Astrocyte of the cerebellum (primary cell): ENCODE results near the gene BANP.
"Not testable (repeated sequence)": the region's sequence is repeated elsewhere in the genome, so short reads cannot be mapped to it uniquely, and the experiment has no call there.

Experiments
- DNase-seq: peaks from one replicate; pipeline ENCODE4 v3.0.0-alpha.2; 2011; ENCODE audit warnings: low read depth
- H3K4me3 ChIP-seq: 2 replicates; pipeline ENCODE4 v1.5.1; 2011; ENCODE audit warnings: mild to moderate bottlenecking, low read depth, low read length, moderate library complexity
- in situ Hi-C: cut with HindIII; loops from 2 replicates; pipeline ENCODE4 v1.10.0; 2017; ENCODE audit warnings: low sequenced_read_pairs
- TF ChIP-seq, protein P1 (sequence below): IDR thresholded peaks from 2 replicates; pipeline ENCODE4 v1.5.1; 2012; ENCODE audit warnings: low read length, low read depth, moderate library complexity, mild to moderate bottlenecking; ENCODE audit errors: missing control alignments

The BANP gene

DNA sequence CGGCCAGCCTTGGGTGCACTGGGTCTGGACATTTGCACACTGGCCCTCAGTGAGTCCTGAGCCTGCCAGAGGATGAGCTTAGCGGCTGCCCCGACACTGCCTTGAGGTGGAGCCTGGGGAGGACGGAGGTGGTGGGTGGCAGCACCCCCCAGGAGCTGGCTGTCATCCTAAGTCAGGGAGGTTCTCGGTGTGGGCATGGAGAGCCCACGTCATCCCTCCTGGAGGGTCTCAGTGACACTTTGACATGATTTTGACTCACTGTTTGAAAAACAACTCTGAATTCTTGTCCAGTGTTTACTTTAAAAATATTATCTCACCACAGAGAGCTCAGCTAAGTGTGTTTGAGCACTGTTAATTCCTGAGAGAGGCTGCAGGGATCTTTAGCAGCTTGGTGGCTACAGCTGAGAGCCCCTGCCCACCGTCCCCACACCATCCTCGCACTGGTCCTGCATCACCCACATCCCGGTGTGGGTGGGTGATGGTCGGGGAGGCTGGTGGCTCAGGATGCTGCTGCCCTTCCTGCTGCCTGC, 63.1 kb downstream of the BANP start:
- in situ Hi-C loops, result no loop called here
- DNase-seq, result no peak
- no peak overlapping the region for H3K4me3 ChIP-seq
- TF ChIP-seq, protein P1, sequence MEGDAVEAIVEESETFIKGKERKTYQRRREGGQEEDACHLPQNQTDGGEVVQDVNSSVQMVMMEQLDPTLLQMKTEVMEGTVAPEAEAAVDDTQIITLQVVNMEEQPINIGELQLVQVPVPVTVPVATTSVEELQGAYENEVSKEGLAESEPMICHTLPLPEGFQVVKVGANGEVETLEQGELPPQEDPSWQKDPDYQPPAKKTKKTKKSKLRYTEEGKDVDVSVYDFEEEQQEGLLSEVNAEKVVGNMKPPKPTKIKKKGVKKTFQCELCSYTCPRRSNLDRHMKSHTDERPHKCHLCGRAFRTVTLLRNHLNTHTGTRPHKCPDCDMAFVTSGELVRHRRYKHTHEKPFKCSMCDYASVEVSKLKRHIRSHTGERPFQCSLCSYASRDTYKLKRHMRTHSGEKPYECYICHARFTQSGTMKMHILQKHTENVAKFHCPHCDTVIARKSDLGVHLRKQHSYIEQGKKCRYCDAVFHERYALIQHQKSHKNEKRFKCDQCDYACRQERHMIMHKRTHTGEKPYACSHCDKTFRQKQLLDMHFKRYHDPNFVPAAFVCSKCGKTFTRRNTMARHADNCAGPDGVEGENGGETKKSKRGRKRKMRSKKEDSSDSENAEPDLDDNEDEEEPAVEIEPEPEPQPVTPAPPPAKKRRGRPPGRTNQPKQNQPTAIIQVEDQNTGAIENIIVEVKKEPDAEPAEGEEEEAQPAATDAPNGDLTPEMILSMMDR, result no peak

DNA sequence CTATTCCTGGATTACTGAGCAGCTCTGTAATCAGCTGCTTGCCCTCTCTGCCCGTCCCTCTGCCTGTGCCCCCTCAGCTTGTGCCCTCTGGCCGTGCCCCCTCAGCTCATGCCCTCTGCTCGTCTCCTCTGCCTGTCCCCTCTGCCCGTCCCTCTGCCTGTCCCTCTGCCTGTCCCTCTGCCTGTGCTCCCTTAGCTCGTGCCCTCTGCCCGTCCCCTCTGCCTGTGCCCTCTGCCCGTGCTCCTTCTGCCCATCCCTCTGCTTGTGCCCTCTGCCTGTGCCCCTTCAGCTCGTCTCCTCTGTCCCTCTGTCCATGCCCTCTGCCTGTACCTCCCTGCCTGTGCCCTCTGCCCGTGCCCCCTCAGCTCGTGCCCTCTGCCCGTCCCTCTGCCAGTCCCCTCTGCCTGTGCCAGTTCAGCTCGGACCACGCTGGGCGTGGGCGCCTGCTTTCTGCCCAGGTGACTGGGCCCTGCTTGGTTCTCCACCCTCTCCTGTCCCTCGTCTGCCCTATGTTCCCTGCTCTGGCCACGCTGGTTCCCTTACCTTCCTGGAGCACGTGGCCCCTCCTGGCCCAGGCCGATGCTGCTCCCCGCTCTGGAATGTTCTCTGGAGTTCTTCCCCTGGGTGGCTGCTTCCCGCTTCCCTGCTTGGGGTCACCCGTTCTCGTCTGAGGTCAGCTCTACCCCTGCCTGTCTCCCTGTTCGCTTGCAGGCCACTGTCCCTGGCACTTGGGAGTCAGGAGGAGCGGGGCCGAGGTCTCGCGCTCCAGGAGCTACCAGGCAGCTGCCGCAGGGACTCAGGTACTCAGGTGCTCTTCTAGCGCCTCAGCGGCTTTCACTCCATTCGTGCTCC, 63.9 kb downstream of the BANP start:
- in situ Hi-C loops, result no loop called here
- no peak overlapping the region for H3K4me3 ChIP-seq
- TF ChIP-seq, protein P1, result no peak
- DNase-seq, result no peak

DNA sequence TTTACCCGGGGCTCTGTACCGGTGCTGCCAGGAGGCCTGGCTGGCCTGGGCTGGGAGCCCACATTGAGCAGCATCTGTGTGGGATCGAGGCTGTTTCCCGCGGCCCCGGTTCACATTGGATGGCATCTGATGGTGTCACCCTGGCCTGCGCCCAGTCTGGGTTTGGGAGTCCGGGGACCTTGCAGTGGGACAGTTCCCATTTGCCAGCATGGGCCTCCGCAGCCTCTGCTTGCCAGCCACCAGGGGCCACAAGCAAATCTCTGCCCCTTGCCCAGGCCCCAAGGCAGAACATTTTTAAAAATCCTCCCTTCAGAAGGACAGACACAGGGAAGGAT, 64.5 kb downstream of the BANP start:
- in situ Hi-C loops, result no loop called here
- no peak for DNase-seq
- H3K4me3 ChIP-seq, result no peak overlapping the region
- TF ChIP-seq, protein P1, result no peak

DNA sequence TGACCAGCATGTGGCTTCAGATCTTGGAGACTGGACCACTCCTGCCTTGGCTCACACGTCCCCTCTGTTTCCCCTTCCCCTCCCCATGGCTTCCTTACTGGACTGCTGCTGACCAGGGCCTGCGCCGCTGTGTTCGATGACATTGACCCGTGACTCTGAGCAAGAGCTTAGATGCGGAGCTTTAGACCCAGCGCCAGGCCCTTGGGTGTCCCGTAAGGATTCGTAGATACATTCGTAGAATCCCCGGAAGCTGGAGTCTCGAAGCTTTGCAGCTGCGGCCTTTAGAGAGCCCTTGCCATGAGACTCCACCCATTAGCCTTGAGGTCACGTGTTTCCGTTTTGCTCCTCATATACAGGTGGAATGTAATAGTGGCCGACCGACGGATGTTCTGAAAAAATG, 65.2 kb downstream of the BANP start:
- in situ Hi-C loops, H3K4me3 ChIP-seq, DNase-seq: not testable (repeated sequence)

DNA sequence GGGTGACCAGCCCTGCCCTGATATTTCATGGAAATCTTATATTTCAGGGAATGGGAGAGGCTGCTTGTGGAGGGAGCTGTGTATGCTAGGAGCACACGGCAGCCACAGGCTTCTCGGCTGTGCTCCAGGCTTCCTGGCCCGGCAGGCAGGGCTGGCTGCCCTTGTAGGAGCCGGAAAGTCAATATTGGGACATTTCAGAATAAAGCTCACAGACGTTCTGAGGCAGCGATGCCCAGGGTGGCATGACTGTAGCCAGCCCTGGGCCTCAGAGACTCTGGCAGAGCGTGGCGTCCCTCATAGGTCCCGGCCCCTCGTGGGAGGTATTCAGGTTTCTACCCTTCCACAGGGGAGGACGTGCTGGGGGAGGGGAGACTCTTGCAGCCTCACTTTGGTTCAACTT, 65.7 kb downstream of the BANP start:
- no peak overlapping the region for H3K4me3 ChIP-seq
- in situ Hi-C loops, result no loop called here
- no peak for DNase-seq

DNA sequence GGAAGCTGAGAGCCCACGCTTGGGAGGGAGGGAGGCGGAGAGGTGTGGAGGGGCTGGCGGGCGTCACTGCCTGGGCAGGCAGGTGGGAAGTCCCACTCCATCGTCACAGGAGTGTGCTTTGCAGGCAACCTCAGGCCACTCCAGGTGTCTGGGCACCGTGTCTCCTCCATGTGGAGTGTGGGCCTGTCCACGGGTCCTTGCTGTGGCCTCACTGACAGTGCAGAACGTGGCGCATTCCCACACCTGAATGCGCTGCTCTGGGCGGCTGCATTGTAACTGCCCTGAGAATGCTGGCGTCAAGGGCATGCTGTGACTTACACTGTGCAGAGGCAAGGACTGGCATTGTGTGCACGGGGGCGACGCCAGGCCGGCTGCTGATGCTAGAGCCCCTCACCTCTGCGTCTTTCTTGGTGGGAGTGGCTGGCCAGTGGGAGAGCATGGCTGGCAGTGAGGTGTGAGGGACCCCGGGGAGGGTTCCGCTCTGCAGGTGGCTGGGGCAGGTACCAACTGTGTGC, 66.4 kb downstream of the BANP start:
- H3K4me3 ChIP-seq, result no peak overlapping the region
- DNase-seq, result no peak
- TF ChIP-seq, protein P1, result no peak
- in situ Hi-C loops, result no loop called here

More for the DNA sequence above, 65.7 kb downstream of the BANP start:
- TF ChIP-seq, protein P1, result no peak

DNA sequence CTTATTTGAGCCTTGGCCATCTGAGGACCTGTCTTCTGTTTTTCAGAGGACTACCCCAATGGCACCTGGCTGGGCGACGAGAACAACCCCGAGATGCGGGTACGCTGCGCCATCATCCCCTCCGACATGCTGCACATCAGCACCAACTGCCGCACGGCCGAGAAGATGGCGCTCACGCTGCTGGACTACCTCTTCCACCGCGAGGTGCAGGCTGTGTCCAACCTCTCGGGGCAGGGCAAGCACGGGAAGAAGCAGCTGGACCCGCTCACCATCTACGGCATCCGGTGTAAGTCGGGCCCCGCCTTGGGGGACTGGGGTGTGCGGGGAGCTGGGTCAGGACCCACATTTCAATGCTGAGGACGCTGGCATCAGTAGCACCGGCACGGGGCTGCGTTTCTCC, 67.1 kb downstream of the BANP start:
- DNase-seq, in situ Hi-C loops, H3K4me3 ChIP-seq: not testable (repeated sequence)

DNA sequence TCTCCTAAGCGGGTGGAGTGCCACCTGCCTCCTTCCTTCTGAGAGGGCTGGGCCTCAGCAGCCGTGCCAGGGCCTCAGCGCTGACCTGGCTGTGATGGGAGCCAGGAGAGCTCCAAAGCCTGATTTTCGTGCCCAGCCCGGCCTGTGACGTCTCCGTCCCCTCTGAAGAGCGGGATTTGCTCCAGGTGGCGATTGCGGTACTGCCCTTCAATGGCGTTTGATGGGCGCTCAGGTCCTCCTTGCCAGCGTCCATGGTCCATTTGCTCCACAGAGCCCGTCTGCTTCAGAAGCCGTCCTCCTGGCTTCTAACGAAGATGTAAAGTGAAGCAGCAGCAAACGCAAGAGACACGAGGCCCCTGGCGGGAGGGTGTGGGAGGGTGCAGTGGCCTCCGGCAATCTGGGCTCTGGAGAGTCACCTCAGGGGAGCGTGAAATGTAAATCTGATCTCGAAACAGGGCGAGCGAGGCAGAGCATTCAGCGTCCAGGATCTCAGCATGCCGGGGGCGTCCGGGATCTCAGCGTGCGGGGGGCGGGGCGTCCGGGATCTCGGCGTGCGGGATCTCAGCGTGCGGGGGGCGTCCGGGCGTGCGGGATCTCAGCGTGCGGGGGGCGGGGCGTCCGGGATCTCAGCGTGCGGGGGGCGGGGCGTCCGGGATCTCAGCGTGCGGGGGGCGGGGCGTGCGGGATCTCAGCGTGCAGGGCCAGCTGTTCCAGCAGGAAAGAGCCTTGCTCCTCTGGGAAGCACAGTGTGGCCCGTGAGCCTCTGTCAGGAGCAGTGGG, 68.0 kb downstream of the BANP start:
- H3K4me3 ChIP-seq, in situ Hi-C loops, DNase-seq: not testable (repeated sequence)
